ENCODE results near the gene FOXN1. TPM values are rescaled to one million over a fixed set of nuclear protein-coding genes. Genes with fewer than 3 reads are reported as not detected.

Gene FOXN1
- polyA plus RNA-seq, 1 of the 3 experiments (the other 2 are of a cell fraction) = not detected

DNA sequence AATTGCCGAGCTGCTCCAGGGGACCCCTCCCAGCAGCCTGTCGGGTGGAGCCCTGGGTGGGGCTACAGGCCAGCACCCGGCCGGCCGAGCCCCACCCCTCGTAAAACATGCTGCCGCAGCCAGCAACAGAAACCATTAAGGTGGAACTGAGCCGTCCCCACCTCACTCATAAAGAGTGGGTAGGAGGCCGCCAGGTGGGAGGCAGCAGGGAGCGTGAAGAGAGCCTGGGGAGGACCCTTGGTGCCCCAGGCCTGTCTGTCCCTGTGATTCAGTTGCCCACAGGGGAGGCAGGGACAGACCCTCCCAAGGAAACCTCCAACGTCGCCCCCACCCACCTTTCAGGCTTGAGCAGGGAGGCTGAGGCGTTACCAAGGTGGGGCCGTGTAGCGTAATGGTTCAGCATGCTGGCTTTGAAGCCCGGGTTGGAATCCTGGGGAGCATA, 8.4 kb downstream of the FOXN1 start:
- H2AFZ ChIP-seq (ENCODE audit: low read depth) = no peak overlapping the region

DNA sequence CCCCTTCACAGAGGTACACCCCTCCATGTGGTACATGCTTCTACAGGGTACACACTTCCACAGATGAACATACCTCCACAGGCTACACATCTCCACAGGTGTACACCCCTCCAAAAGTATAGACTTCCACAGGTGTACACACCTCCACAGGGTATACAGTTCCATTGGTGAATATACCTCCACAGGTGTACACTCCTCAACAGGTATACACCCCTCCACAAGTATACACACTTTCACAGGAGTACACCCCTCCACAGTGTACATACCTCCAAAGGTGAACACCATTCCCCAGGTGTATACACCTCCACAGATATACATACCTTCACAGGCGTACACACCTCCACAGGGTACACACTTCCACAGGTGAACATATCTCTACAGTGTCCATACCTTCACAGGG, 9.4 kb downstream of the FOXN1 start:
- TF ChIP-seq GABPA (IDR thresholded peaks at IDR 0.05; ENCODE audit: low read depth) (no peak), RCOR1 (IDR thresholded peaks at IDR 0.05; ENCODE audit: low read length) (no peak), POLR2AphosphoS5 (IDR thresholded peaks at IDR 0.05; ENCODE audit: low read depth, low read length) (no peak), CHD2 (IDR thresholded peaks at IDR 0.05; ENCODE audit: low read length, partially characterized antibody) (no peak), NFIC (IDR thresholded peaks at IDR 0.05; ENCODE audit: borderline replicate concordance) (no peak), SIN3A (IDR thresholded peaks at IDR 0.05; ENCODE audit: borderline replicate concordance, low read depth, low read length) (no peak), FOXJ3 (CRISPR knock-in tag; IDR thresholded peaks at IDR 0.05) (no peak), SMC3 (IDR thresholded peaks at IDR 0.05; ENCODE audit: low read depth, low read length) (no peak), TAF1 (IDR thresholded peaks at IDR 0.05; ENCODE audit: borderline replicate concordance, low read depth, low read length) (no peak), JUND (IDR thresholded peaks at IDR 0.05) (no peak), YY1 (IDR thresholded peaks at IDR 0.05; ENCODE audit: low read depth) (no peak)
- TF ChIP-seq, protein P1, sequence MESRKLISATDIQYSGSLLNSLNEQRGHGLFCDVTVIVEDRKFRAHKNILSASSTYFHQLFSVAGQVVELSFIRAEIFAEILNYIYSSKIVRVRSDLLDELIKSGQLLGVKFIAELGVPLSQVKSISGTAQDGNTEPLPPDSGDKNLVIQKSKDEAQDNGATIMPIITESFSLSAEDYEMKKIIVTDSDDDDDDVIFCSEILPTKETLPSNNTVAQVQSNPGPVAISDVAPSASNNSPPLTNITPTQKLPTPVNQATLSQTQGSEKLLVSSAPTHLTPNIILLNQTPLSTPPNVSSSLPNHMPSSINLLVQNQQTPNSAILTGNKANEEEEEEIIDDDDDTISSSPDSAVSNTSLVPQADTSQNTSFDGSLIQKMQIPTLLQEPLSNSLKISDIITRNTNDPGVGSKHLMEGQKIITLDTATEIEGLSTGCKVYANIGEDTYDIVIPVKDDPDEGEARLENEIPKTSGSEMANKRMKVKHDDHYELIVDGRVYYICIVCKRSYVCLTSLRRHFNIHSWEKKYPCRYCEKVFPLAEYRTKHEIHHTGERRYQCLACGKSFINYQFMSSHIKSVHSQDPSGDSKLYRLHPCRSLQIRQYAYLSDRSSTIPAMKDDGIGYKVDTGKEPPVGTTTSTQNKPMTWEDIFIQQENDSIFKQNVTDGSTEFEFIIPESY (IDR thresholded peaks at IDR 0.05; ENCODE audit: borderline replicate concordance, low read depth) = no peak
- TF ChIP-seq, protein P2, sequence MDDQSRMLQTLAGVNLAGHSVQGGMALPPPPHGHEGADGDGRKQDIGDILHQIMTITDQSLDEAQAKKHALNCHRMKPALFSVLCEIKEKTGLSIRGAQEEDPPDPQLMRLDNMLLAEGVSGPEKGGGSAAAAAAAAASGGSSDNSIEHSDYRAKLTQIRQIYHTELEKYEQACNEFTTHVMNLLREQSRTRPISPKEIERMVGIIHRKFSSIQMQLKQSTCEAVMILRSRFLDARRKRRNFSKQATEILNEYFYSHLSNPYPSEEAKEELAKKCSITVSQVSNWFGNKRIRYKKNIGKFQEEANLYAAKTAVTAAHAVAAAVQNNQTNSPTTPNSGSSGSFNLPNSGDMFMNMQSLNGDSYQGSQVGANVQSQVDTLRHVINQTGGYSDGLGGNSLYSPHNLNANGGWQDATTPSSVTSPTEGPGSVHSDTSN (IDR thresholded peaks at IDR 0.05) = no peak
- TF ChIP-seq, protein P3, sequence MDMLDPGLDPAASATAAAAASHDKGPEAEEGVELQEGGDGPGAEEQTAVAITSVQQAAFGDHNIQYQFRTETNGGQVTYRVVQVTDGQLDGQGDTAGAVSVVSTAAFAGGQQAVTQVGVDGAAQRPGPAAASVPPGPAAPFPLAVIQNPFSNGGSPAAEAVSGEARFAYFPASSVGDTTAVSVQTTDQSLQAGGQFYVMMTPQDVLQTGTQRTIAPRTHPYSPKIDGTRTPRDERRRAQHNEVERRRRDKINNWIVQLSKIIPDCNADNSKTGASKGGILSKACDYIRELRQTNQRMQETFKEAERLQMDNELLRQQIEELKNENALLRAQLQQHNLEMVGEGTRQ (IDR thresholded peaks at IDR 0.05; ENCODE audit: borderline replicate concordance, low read depth, low read length) = no peak
- TF ChIP-seq, protein P4, sequence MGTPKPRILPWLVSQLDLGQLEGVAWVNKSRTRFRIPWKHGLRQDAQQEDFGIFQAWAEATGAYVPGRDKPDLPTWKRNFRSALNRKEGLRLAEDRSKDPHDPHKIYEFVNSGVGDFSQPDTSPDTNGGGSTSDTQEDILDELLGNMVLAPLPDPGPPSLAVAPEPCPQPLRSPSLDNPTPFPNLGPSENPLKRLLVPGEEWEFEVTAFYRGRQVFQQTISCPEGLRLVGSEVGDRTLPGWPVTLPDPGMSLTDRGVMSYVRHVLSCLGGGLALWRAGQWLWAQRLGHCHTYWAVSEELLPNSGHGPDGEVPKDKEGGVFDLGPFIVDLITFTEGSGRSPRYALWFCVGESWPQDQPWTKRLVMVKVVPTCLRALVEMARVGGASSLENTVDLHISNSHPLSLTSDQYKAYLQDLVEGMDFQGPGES (IDR thresholded peaks at IDR 0.05; ENCODE audit: low read depth, low read length) = no peak
- TF ChIP-seq, protein P5, sequence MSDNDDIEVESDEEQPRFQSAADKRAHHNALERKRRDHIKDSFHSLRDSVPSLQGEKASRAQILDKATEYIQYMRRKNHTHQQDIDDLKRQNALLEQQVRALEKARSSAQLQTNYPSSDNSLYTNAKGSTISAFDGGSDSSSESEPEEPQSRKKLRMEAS (IDR thresholded peaks at IDR 0.05; ENCODE audit: low read depth) = no peak
- Histone ChIP-seq H3K4me3 (ENCODE audit: low read depth in 2 of 2, low read length in 1 of 2) (no peak overlapping the region), H3K9me2 (no peaks in the 10 kb centered on the region), H3K27me3 (ENCODE audit: insufficient read depth) (peaks cover 38% of the 10 kb centered on the region), H3K4me2 (no peak overlapping the region), H3K27ac (ENCODE audit: low read depth in 2 of 2, low read length in 1 of 2) (no peak overlapping the region), H3K9me3 (no peaks in the 10 kb centered on the region), H3F3A (replicated peaks; ENCODE audit: insufficient read depth) (no peaks in the 10 kb centered on the region), H4K20me1 (ENCODE audit: insufficient read depth) (no peaks in the 10 kb centered on the region), H3K4me1 (ENCODE audit: control insufficient read depth in 1 of 2, insufficient read depth in 2 of 2, low read depth in 1 of 2, low read length in 1 of 2) (no peaks in the 10 kb centered on the region), H3K36me3 (replicated peaks in 1 of 2; ENCODE audit: control insufficient read depth in 1 of 2, insufficient read depth in 2 of 2, low read length in 1 of 2) (no peaks in the 10 kb centered on the region), H3K79me2 (ENCODE audit: insufficient read depth) (no peaks in the 10 kb centered on the region), H3K9ac (no peak overlapping the region), H2AFZ (ENCODE audit: low read depth) (no peak overlapping the region)
- POLR2A ChIA-PET = no interaction called here
- WGBS (ENCODE audit: low lambda C conversion rate) = 40% methylated on average over 1 of the region's 1 CpG
- no peak for DNase-seq
- CTCF ChIA-PET = no interaction called here

More for the DNA sequence above, 8.4 kb downstream of the FOXN1 start:
- Histone ChIP-seq H3K4me1 (ENCODE audit: control insufficient read depth in 1 of 2, insufficient read depth in 2 of 2, low read depth in 1 of 2, low read length in 1 of 2) (no peaks in the 10 kb centered on the region), H3K4me2 (no peak overlapping the region), H3K9ac (no peak overlapping the region), H3F3A (replicated peaks; ENCODE audit: insufficient read depth) (no peaks in the 10 kb centered on the region), H3K9me2 (no peaks in the 10 kb centered on the region), H4K20me1 (ENCODE audit: insufficient read depth) (no peaks in the 10 kb centered on the region), H3K4me3 (ENCODE audit: low read depth in 2 of 2, low read length in 1 of 2) (no peak overlapping the region), H3K27ac (ENCODE audit: low read depth in 2 of 2, low read length in 1 of 2) (no peak overlapping the region), H3K36me3 (replicated peaks in 1 of 2; ENCODE audit: control insufficient read depth in 1 of 2, insufficient read depth in 2 of 2, low read length in 1 of 2) (no peaks in the 10 kb centered on the region), H3K79me2 (ENCODE audit: insufficient read depth) (no peaks in the 10 kb centered on the region), H3K9me3 (no peaks in the 10 kb centered on the region), H3K27me3 (ENCODE audit: insufficient read depth) (peaks cover 38% of the 10 kb centered on the region)
- ChIA-PET POLR2A (no interaction called here), CTCF (interaction anchor here (1.2 kb wide), 1 partner anchor 26 kb away, joined by 6 read pairs; no protein-coding TSS in a partner anchor)
- DNase-seq = no peak
- TF ChIP-seq TCF12 (IDR thresholded peaks at IDR 0.05) (no peak), FOXJ3 (CRISPR knock-in tag; IDR thresholded peaks at IDR 0.05) (no peak), JUND (IDR thresholded peaks at IDR 0.05) (no peak), SIN3A (IDR thresholded peaks at IDR 0.05; ENCODE audit: borderline replicate concordance, low read depth, low read length) (no peak), FOXM1 (IDR thresholded peaks at IDR 0.05; ENCODE audit: low read depth) (no peak), POLR2AphosphoS5 (IDR thresholded peaks at IDR 0.05; ENCODE audit: low read depth, low read length) (no peak), RXRA (IDR thresholded peaks at IDR 0.05; ENCODE audit: borderline replicate concordance, low read depth) (no peak), YY1 (IDR thresholded peaks at IDR 0.05; ENCODE audit: low read depth) (no peak)
- TF ChIP-seq, protein P4 (IDR thresholded peaks at IDR 0.05; ENCODE audit: low read depth, low read length) = no peak
- TF ChIP-seq, protein P5 (IDR thresholded peaks at IDR 0.05; ENCODE audit: low read depth) = no peak
- 34% methylated on average over 7 of the region's 16 CpGs for WGBS (ENCODE audit: low lambda C conversion rate)
